Trophoblast cell (in vitro differentiated cells and primary cell): ENCODE data around the gene TTC39C.

ENCODE experiments used
- DNase-seq, 2 donors: peaks; one replicate each; pipeline ENCODE4 v3.0.0-alpha.2; 2016
- H2AFZ ChIP-seq: 2 replicates; pipeline ENCODE4 v1.6.1; 2013; ENCODE audit warnings: low read length, moderate library complexity, mild to moderate bottlenecking; ENCODE audit not compliant: insufficient read depth, poor library complexity
- H2AK5ac ChIP-seq: 2 replicates; pipeline ENCODE4 v1.6.1; 2013; ENCODE audit warnings: mild to moderate bottlenecking, low read length
- H2BK120ac ChIP-seq: 2 replicates; pipeline ENCODE4 v1.6.1; 2013; ENCODE audit warnings: low read length, mild to moderate bottlenecking, moderate library complexity; ENCODE audit not compliant: insufficient read depth, poor library complexity
- H2BK12ac ChIP-seq: 2 replicates; pipeline ENCODE4 v1.6.1; 2013; ENCODE audit warnings: mild to moderate bottlenecking, low read length, moderate library complexity
- H2BK5ac ChIP-seq: 2 replicates; pipeline ENCODE4 v1.6.1; 2013; ENCODE audit warnings: low read length, low read depth, moderate library complexity, mild to moderate bottlenecking; ENCODE audit not compliant: poor library complexity
- H3K14ac ChIP-seq: 2 replicates; pipeline ENCODE4 v1.6.1; 2013; ENCODE audit warnings: mild to moderate bottlenecking, low read length
- H3K18ac ChIP-seq: 2 replicates; pipeline ENCODE4 v1.6.1; 2013; ENCODE audit warnings: mild to moderate bottlenecking, low read length
- H3K23ac ChIP-seq: 2 replicates; pipeline ENCODE4 v1.6.1; 2013; ENCODE audit warnings: low read length
- H3K27ac ChIP-seq: 2 replicates; pipeline ENCODE4 v1.5.1; 2013; ENCODE audit warnings: low read depth, mild to moderate bottlenecking, inconsistent platforms, low read length, moderate library complexity
- H3K27me3 ChIP-seq: 2 replicates; pipeline ENCODE4 v1.6.1; 2013; ENCODE audit warnings: inconsistent platforms, mild to moderate bottlenecking, low read length, moderate library complexity; ENCODE audit not compliant: insufficient read depth
- H3K36me3 ChIP-seq, 2 experiments: 1 replicate in 1 of 2; 2 replicates in 1 of 2; pipeline ENCODE4 v1.6.1; 2013; ENCODE audit warnings: low read length in 2 of 2, mild to moderate bottlenecking in 2 of 2, moderate library complexity in 1 of 2; ENCODE audit not compliant: insufficient read depth in 2 of 2, control insufficient read depth in 1 of 2
- H3K4ac ChIP-seq: 2 replicates; pipeline ENCODE4 v1.6.1; 2013; ENCODE audit warnings: low read depth, mild to moderate bottlenecking, low read length, moderate library complexity
- H3K4me1 ChIP-seq, 2 experiments: 1 replicate in 1 of 2; 2 replicates in 1 of 2; pipeline ENCODE4 v1.6.1; 2013; ENCODE audit warnings: low read length in 2 of 2, mild to moderate bottlenecking in 2 of 2, moderate library complexity in 1 of 2; ENCODE audit not compliant: insufficient read depth in 2 of 2, control insufficient read depth in 1 of 2
- H3K4me2 ChIP-seq: 2 replicates; pipeline ENCODE4 v1.6.1; 2013; ENCODE audit warnings: inconsistent platforms, mild to moderate bottlenecking, low read length, moderate library complexity
- H3K4me3 ChIP-seq: 2 replicates; pipeline ENCODE4 v1.5.1; 2013; ENCODE audit warnings: mild to moderate bottlenecking, low read depth, low read length, inconsistent platforms
- H3K79me1 ChIP-seq: one replicate; pipeline ENCODE4 v1.6.1; 2013; ENCODE audit warnings: low read length
- H3K79me2 ChIP-seq: 2 replicates; pipeline ENCODE4 v1.6.1; 2013; ENCODE audit warnings: low read length, mild to moderate bottlenecking; ENCODE audit not compliant: control insufficient read depth, insufficient read depth, poor library complexity
- H3K9ac ChIP-seq: 2 replicates; pipeline ENCODE4 v1.6.1; 2013; ENCODE audit warnings: mild to moderate bottlenecking, low read length
- H3K9me3 ChIP-seq: 2 replicates; pipeline ENCODE4 v1.6.1; 2013; ENCODE audit warnings: low read depth, mild to moderate bottlenecking, control low read depth, inconsistent platforms, low read length; ENCODE audit not compliant: insufficient read depth
- H4K12ac ChIP-seq: 2 replicates; pipeline ENCODE4 v1.6.1; 2013; ENCODE audit warnings: low read depth, mild to moderate bottlenecking, low read length, moderate library complexity
- H4K8ac ChIP-seq: 2 replicates; pipeline ENCODE4 v1.6.1; 2013; ENCODE audit warnings: low read depth, mild to moderate bottlenecking, low read length, moderate library complexity
- H4K91ac ChIP-seq: one replicate; pipeline ENCODE4 v1.6.1; 2013; ENCODE audit warnings: low read depth, mild to moderate bottlenecking, low read length, moderate library complexity
- WGBS: extraction: QIAGEN DNeasy Blood & Tissue Kit; methylation state at CpG from one replicate; pipeline ENCODE4 v1.1.7; 2013; ENCODE audit warnings: missing lambda C conversion rate; ENCODE audit not compliant: insufficient read length, insufficient coverage; ENCODE audit errors: extremely low coverage; 5-methylcytosine and 5-hydroxymethylcytosine counted together

The TTC39C gene

GRCh38 chr18:24103320-24104021 is 88.9 kb downstream of the TTC39C start:
- H3K23ac ChIP-seq, result no peak overlapping the region
- no CpG with 5 or more reads among the region's 6 CpGs for WGBS
- H3K18ac ChIP-seq, result no peak overlapping the region
- no peak overlapping the region for H2BK120ac ChIP-seq
- no peak overlapping the region for H4K91ac ChIP-seq
- no peak overlapping the region for H2BK5ac ChIP-seq
- no peaks in the 10 kb centered on the region for H3K79me2 ChIP-seq
- peaks cover 0 to 2% of the 10 kb centered on the region in 2 experiments for H3K36me3 ChIP-seq
- H3K4me2 ChIP-seq, result no peak overlapping the region
- H2AFZ ChIP-seq, result no peak overlapping the region
- no peak overlapping the region for H4K12ac ChIP-seq
- no peak overlapping the region for H2AK5ac ChIP-seq
- H3K9me3 ChIP-seq, result peaks cover 2% of the 10 kb centered on the region
- H3K4me1 ChIP-seq, result no peaks in the 10 kb centered on the region
- H3K4me3 ChIP-seq, result no peak overlapping the region
- H3K14ac ChIP-seq, result no peak overlapping the region
- no peak for DNase-seq
- no peaks in the 10 kb centered on the region for H3K79me1 ChIP-seq
- no peak overlapping the region for H3K4ac ChIP-seq
- H3K27ac ChIP-seq, result no peak overlapping the region
- H2BK12ac ChIP-seq, result no peak overlapping the region
- H3K9ac ChIP-seq, result no peak overlapping the region
- H3K27me3 ChIP-seq, result no peaks in the 10 kb centered on the region
- no peak overlapping the region for H4K8ac ChIP-seq

GRCh38 chr18:24104486-24104885 is 89.9 kb downstream of the TTC39C start:
- no peaks in the 10 kb centered on the region for H3K79me2 ChIP-seq
- H3K36me3 ChIP-seq, result peaks cover 0 to 2% of the 10 kb centered on the region in 2 experiments
- H2BK120ac ChIP-seq, result no peak overlapping the region
- H2BK12ac ChIP-seq, result no peak overlapping the region
- H3K23ac ChIP-seq, result no peak overlapping the region
- H3K27ac ChIP-seq, result no peak overlapping the region
- H3K4me2 ChIP-seq, result no peak overlapping the region
- H3K4me3 ChIP-seq, result no peak overlapping the region
- no peak overlapping the region for H2BK5ac ChIP-seq
- no peak overlapping the region for H3K4ac ChIP-seq
- no peak overlapping the region for H3K9ac ChIP-seq
- peaks cover 2% of the 10 kb centered on the region for H3K9me3 ChIP-seq
- H4K8ac ChIP-seq, result no peak overlapping the region
- no peak overlapping the region for H3K18ac ChIP-seq
- no CpG with 5 or more reads among the region's 4 CpGs for WGBS
- H3K4me1 ChIP-seq, result no peaks in the 10 kb centered on the region
- DNase-seq, result no peak
- no peak overlapping the region for H4K12ac ChIP-seq
- no peak overlapping the region for H2AFZ ChIP-seq
- no peaks in the 10 kb centered on the region for H3K79me1 ChIP-seq
- H4K91ac ChIP-seq, result no peak overlapping the region
- H3K14ac ChIP-seq, result no peak overlapping the region
- no peaks in the 10 kb centered on the region for H3K27me3 ChIP-seq
- H2AK5ac ChIP-seq, result no peak overlapping the region

GRCh38 chr18:24108641-24109040 is 94.1 kb downstream of the TTC39C start:
- H2BK5ac ChIP-seq, result no peak overlapping the region
- no peaks in the 10 kb centered on the region for H3K36me3 ChIP-seq
- H4K12ac ChIP-seq, result no peak overlapping the region
- no peak overlapping the region for H2BK120ac ChIP-seq
- no peaks in the 10 kb centered on the region for H3K4me1 ChIP-seq
- no peak overlapping the region for H3K4me3 ChIP-seq
- H3K4ac ChIP-seq, result no peak overlapping the region
- H3K18ac ChIP-seq, result no peak overlapping the region
- H2BK12ac ChIP-seq, result no peak overlapping the region
- H4K91ac ChIP-seq, result no peak overlapping the region
- no peaks in the 10 kb centered on the region for H3K9me3 ChIP-seq
- no peak overlapping the region for H3K23ac ChIP-seq
- peak; percentile 1 to 83 for DNase-seq
- H2AFZ ChIP-seq, result no peak overlapping the region
- no peak overlapping the region for H3K4me2 ChIP-seq
- WGBS, result no CpG with 5 or more reads among the region's 1 CpG
- no peak overlapping the region for H3K27ac ChIP-seq
- no peak overlapping the region for H2AK5ac ChIP-seq
- H4K8ac ChIP-seq, result no peak overlapping the region
- no peaks in the 10 kb centered on the region for H3K79me2 ChIP-seq
- H3K27me3 ChIP-seq, result no peaks in the 10 kb centered on the region
- H3K79me1 ChIP-seq, result no peaks in the 10 kb centered on the region
- no peak overlapping the region for H3K9ac ChIP-seq
- no peak overlapping the region for H3K14ac ChIP-seq

GRCh38 chr18:24111936-24112335 is 97.4 kb downstream of the TTC39C start:
- Histone ChIP-seq H2BK5ac (no peak overlapping the region), H3K9me3 (no peaks in the 10 kb centered on the region), H3K18ac (no peak overlapping the region), H4K8ac (no peak overlapping the region), H2BK12ac (no peak overlapping the region), H3K9ac (no peak overlapping the region), H2BK120ac (no peak overlapping the region), H3K79me2 (no peaks in the 10 kb centered on the region), H3K27me3 (no peaks in the 10 kb centered on the region), H2AK5ac (no peak overlapping the region), H4K91ac (no peak overlapping the region), H3K23ac (no peak overlapping the region), H3K4ac (no peak overlapping the region), H3K27ac (no peak overlapping the region), H3K4me1 (no peaks in the 10 kb centered on the region), H3K36me3 (peaks cover 0 to 2% of the 10 kb centered on the region in 2 experiments), H3K4me2 (no peak overlapping the region), H3K4me3 (no peak overlapping the region), H3K14ac (no peak overlapping the region), H4K12ac (no peak overlapping the region), H2AFZ (no peak overlapping the region), H3K79me1 (no peaks in the 10 kb centered on the region)
- DNase-seq, result no peak
- no CpG with 5 or more reads among the region's 2 CpGs for WGBS
